CD4-positive, alpha-beta memory T cell (primary cell): Measurements from ENCODE around the gene COL13A1. TPM values are rescaled to one million over a fixed set of nuclear protein-coding genes. Genes with fewer than 3 reads are reported as not detected.

Source experiments
- CTCF ChIA-PET: fragments of 350-600 bp; sonication (Branson Sonifier 250); formaldehyde crosslinking; loops from one replicate; lab custom pipeline; 2021; ENCODE audit warnings: inconsistent platforms; ENCODE audit not compliant: partially characterized antibody; lab: Charles Lee
- POLR2A ChIA-PET: fragments of 350-600 bp; sonication (Branson Sonifier 250); formaldehyde crosslinking; loops from one replicate; lab custom pipeline; 2021; ENCODE audit not compliant: partially characterized antibody; lab: Charles Lee
- DNase-seq, 5 donors: peaks; one replicate each; pipeline versions ENCODE4 v3.0.0 to v3.0.0-alpha.2; 2020 to 2022; ENCODE audit warnings: mixed read lengths in 1 of 5
- H3K27ac ChIP-seq: one replicate; pipeline ENCODE4 v1.7.0; 2013; ENCODE audit warnings: low read depth, low read length
- H3K27me3 ChIP-seq: 2 replicates; pipeline ENCODE4 v1.7.0; 2013; ENCODE audit warnings: mild to moderate bottlenecking, low read length, moderate library complexity; ENCODE audit not compliant: insufficient read depth
- H3K36me3 ChIP-seq: 2 replicates; pipeline ENCODE4 v1.7.0; 2013; ENCODE audit warnings: mild to moderate bottlenecking, low read length, moderate library complexity; ENCODE audit not compliant: insufficient read depth
- H3K4me1 ChIP-seq: 2 replicates; pipeline ENCODE4 v1.7.0; 2013; ENCODE audit warnings: mild to moderate bottlenecking, low read length, moderate library complexity; ENCODE audit not compliant: insufficient read depth
- H3K4me3 ChIP-seq, 2 donors: one replicate each; pipeline ENCODE4 v1.7.0; 2013; ENCODE audit warnings: low read length in 2 of 2, mild to moderate bottlenecking in 1 of 2
- H3K9me3 ChIP-seq, 2 donors: one replicate each; pipeline ENCODE4 v1.7.0; 2013; ENCODE audit warnings: low read length in 2 of 2, control low read depth in 1 of 2; ENCODE audit not compliant: control insufficient read depth in 1 of 2
- H3K27ac Mint-ChIP-seq, 7 donors: one replicate each; pipeline ENCODE4 v1.8.0; 2020 to 2021; ENCODE audit warnings: mixed read lengths in 7 of 7, mild to moderate bottlenecking in 6 of 7, inconsistent platforms in 3 of 7, moderate library complexity in 3 of 7
- H3K27me3 Mint-ChIP-seq, 2 donors: one replicate each; pipeline ENCODE4 v1.8.0; 2020 to 2021; ENCODE audit warnings: mixed read lengths in 2 of 2
- H3K36me3 Mint-ChIP-seq, 2 donors: one replicate each; pipeline ENCODE4 v1.8.0; 2020 to 2021; ENCODE audit warnings: mixed read lengths in 2 of 2, inconsistent platforms in 1 of 2, mild to moderate bottlenecking in 1 of 2
- H3K4me1 Mint-ChIP-seq, 4 donors: one replicate each; pipeline ENCODE4 v1.8.0; 2020 to 2021; ENCODE audit warnings: mixed read lengths in 4 of 4, mild to moderate bottlenecking in 1 of 4
- H3K4me3 Mint-ChIP-seq, 8 donors: one replicate each; pipeline ENCODE4 v1.8.0; 2020 to 2021; ENCODE audit warnings: mixed read lengths in 8 of 8, mild to moderate bottlenecking in 7 of 8, moderate library complexity in 6 of 8, inconsistent platforms in 3 of 8
- H3K9me3 Mint-ChIP-seq, 8 donors: one replicate each; pipeline ENCODE4 v1.8.0; 2020 to 2021; ENCODE audit warnings: mixed read lengths in 8 of 8, mild to moderate bottlenecking in 5 of 8, inconsistent platforms in 3 of 8, moderate library complexity in 1 of 8
- intact Hi-C: fragments of 100-400 bp; cut with micrococcal nuclease; formaldehyde crosslinking; loops from one replicate; pipeline ENCODE4 v1.15.1; 2023
- polyA plus RNA-seq, 2 donors: library from polyadenylated mRNA; unstranded; fragments of 300-500 nt; fragmentation: Illumina TruSeq; gene quantifications; one replicate each; pipeline ENCODE4 v1.2.3, GENCODE V29; 2021
- total RNA-seq, 2 experiments: library from RNA; stranded (reverse); gene quantifications; one replicate each; pipeline ENCODE4 v1.2.3, GENCODE V29; 2021

The COL13A1 gene
- total and polyA plus RNA-seq, 4 experiments from 2014 or later: not detected

DNA sequence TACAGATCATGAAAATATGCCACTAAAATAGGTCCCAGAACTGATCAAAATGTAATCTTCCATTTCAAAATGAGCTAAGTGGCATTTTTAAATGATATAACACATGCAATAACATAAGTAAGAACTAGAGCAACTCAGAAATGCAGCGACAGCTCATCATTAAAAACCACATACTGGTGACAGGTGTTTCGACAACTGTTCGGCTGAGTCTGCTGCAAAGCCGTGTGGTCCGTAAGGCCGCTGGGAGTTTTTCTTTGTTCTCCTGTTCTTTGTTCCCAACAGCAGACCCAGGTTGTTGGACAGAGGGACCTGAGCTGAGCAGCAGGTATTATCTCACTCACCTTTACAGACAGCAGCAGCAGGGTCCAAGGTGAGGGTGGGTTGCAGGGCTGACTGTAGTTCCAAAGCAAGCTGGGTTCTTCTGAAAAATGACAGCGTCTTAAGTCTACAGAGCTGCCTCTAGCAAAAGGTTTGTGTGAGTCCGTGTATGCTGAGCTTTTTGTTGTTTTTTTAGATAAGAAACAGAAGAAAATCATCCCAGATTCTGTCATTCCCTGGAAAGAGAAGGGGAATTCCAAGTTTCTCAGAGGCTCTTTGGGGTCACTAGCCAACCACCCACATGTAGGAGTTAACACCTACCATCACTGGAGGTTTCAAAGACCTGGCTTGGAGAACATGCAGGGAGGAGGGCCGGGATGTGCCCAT is 205.6 kb downstream of the COL13A1 start:
- Mint-ChIP-seq H3K9me3 (peaks cover 0 to 17% (median 8%) of the 10 kb centered on the region in 8 donors), H3K4me1 (no peaks in the 10 kb centered on the region), H3K36me3 (no peaks in the 10 kb centered on the region), H3K27me3 (peaks cover 26 to 41% of the 10 kb centered on the region in 2 donors), H3K27ac (no peak overlapping the region), H3K4me3 (no peak overlapping the region)
- CTCF ChIA-PET: interaction anchor here (1.0 kb wide), 1 partner anchor 8 kb away, joined by 3 read pairs; no protein-coding TSS in a partner anchor
- Histone ChIP-seq H3K27me3 (no peaks in the 10 kb centered on the region), H3K9me3 (no peaks in the 10 kb centered on the region), H3K36me3 (no peaks in the 10 kb centered on the region), H3K27ac (no peak overlapping the region), H3K4me1 (no peaks in the 10 kb centered on the region), H3K4me3 (no peak overlapping the region)
- POLR2A ChIA-PET: no interaction called here
- DNase-seq: no peak
- intact Hi-C loops: no loop called here

Other genes starting within 250 kb of the COL13A1 start
- gene NEUROG3, start 228.5 kb upstream of the COL13A1 start, total RNA-seq: not detected
- under 1 TPM in 1 of 2 donors, not detected in 1; 0.14 TPM for gene NEUROG3, start 228.5 kb upstream of the COL13A1 start, polyA plus RNA-seq
- gene FAM241B, start 171.7 kb upstream of the COL13A1 start, total RNA-seq: 10 to 100 TPM in 1 of 2 experiments, 1 to 10 TPM in 1; 9.4 to 10.7 TPM
- 10 to 100 TPM; 17.3 to 24.9 TPM for gene FAM241B, start 171.7 kb upstream of the COL13A1 start, polyA plus RNA-seq